Measurements from ENCODE around the gene INMT. TPM values are rescaled to one million over a fixed set of nuclear protein-coding genes. Genes with fewer than 3 reads are reported as not detected.

The INMT gene
- total RNA-seq, 1 experiment from 2014 or later = 3.3 TPM

GRCh38 chr7:30708983-30709382, 43.0 kb upstream of the INMT start:
- H3K9me3 Mint-ChIP-seq (ENCODE audit: unreplicated experiment) = peaks cover 8% of the 10 kb centered on the region
- no peaks in the 10 kb centered on the region for H3K9me3 ChIP-seq
- POLR2A ChIA-PET = no interaction called here
- H3K36me3 Mint-ChIP-seq (ENCODE audit: insufficient read depth, unreplicated experiment) = no peaks in the 10 kb centered on the region
- no peaks in the 10 kb centered on the region for H3K4me1 Mint-ChIP-seq (ENCODE audit: low read depth, unreplicated experiment)
- no peaks in the 10 kb centered on the region for H3K36me3 ChIP-seq (ENCODE audit: control insufficient read depth, insufficient read depth, low read length)
- no peak for TF ChIP-seq CTCF (IDR thresholded peaks at IDR 0.05; ENCODE audit: insufficient read depth in 1 of 2, low read depth in 1 of 2, low read length in 1 of 2, severe bottlenecking in 1 of 2, unreplicated experiment in 1 of 2)
- no peak for DNase-seq
- H3K4me1 ChIP-seq = no peaks in the 10 kb centered on the region
- BruUV-seq (replicated peaks) = no TSS peak
- no peak overlapping the region for H3K4me3 ChIP-seq (ENCODE audit: low read depth, low read length)
- intact Hi-C loops (cut with micrococcal nuclease; ENCODE audit: unreplicated experiment) = no loop called here
- H3K27ac Mint-ChIP-seq (ENCODE audit: unreplicated experiment) = no peak overlapping the region
- CTCF ChIA-PET = no interaction called here
- no peak overlapping the region for H3K4me3 Mint-ChIP-seq (ENCODE audit: unreplicated experiment)
- no peaks in the 10 kb centered on the region for H3K27me3 ChIP-seq (replicated peaks; ENCODE audit: control insufficient read depth, insufficient read depth, low read length)
- H3K27me3 Mint-ChIP-seq (ENCODE audit: insufficient read depth, unreplicated experiment) = peaks cover 7% of the 10 kb centered on the region

- H3K27ac Mint-ChIP-seq (ENCODE audit: unreplicated experiment) = no peak overlapping the region
- intact Hi-C loops (cut with micrococcal nuclease; ENCODE audit: unreplicated experiment) = no loop called here
- no peak overlapping the region for H3K4me3 Mint-ChIP-seq (ENCODE audit: unreplicated experiment)
- CTCF ChIA-PET = no interaction called here
- H3K9me3 Mint-ChIP-seq (ENCODE audit: unreplicated experiment) = peaks cover 14% of the 10 kb centered on the region
- Histone ChIP-seq H3K27me3 (replicated peaks; ENCODE audit: control insufficient read depth, insufficient read depth, low read length) (no peaks in the 10 kb centered on the region), H3K9me3 (no peaks in the 10 kb centered on the region), H3K4me1 (no peaks in the 10 kb centered on the region), H3K36me3 (ENCODE audit: control insufficient read depth, insufficient read depth, low read length) (no peaks in the 10 kb centered on the region), H3K4me3 (ENCODE audit: low read depth, low read length) (no peak overlapping the region)
- POLR2A ChIA-PET = no interaction called here
- H3K36me3 Mint-ChIP-seq (ENCODE audit: insufficient read depth, unreplicated experiment) = no peaks in the 10 kb centered on the region
- H3K4me1 Mint-ChIP-seq (ENCODE audit: low read depth, unreplicated experiment) = no peaks in the 10 kb centered on the region
- TF ChIP-seq CTCF (IDR thresholded peaks at IDR 0.05; ENCODE audit: insufficient read depth in 1 of 2, low read depth in 1 of 2, low read length in 1 of 2, severe bottlenecking in 1 of 2, unreplicated experiment in 1 of 2) = no peak
- H3K27me3 Mint-ChIP-seq (ENCODE audit: insufficient read depth, unreplicated experiment) = peaks cover 7% of the 10 kb centered on the region
- BruUV-seq (replicated peaks) = no TSS peak
- DNase-seq = no peak
These were observed 42.4 kb upstream of the INMT start for GRCh38 chr7:30709549-30709948.

GRCh38 chr7:30710669-30711068, 41.3 kb upstream of the INMT start:
- no peaks in the 10 kb centered on the region for H3K27me3 ChIP-seq (replicated peaks; ENCODE audit: control insufficient read depth, insufficient read depth, low read length)
- no peaks in the 10 kb centered on the region for H3K4me1 ChIP-seq
- H3K4me3 Mint-ChIP-seq (ENCODE audit: unreplicated experiment) = no peak overlapping the region
- H3K4me1 Mint-ChIP-seq (ENCODE audit: low read depth, unreplicated experiment) = no peaks in the 10 kb centered on the region
- no peaks in the 10 kb centered on the region for H3K36me3 ChIP-seq (ENCODE audit: control insufficient read depth, insufficient read depth, low read length)
- ChIA-PET CTCF (no interaction called here), POLR2A (no interaction called here)
- no peaks in the 10 kb centered on the region for H3K9me3 ChIP-seq
- H3K27ac Mint-ChIP-seq (ENCODE audit: unreplicated experiment) = no peak overlapping the region
- BruUV-seq (replicated peaks) = no TSS peak
- H3K9me3 Mint-ChIP-seq (ENCODE audit: unreplicated experiment) = peaks cover 19% of the 10 kb centered on the region
- DNase-seq = no peak
- no peaks in the 10 kb centered on the region for H3K36me3 Mint-ChIP-seq (ENCODE audit: insufficient read depth, unreplicated experiment)
- H3K4me3 ChIP-seq (ENCODE audit: low read depth, low read length) = no peak overlapping the region
- intact Hi-C loops (cut with micrococcal nuclease; ENCODE audit: unreplicated experiment) = no loop called here
- TF ChIP-seq CTCF (IDR thresholded peaks at IDR 0.05; ENCODE audit: insufficient read depth in 1 of 2, low read depth in 1 of 2, low read length in 1 of 2, severe bottlenecking in 1 of 2, unreplicated experiment in 1 of 2) = no peak
- H3K27me3 Mint-ChIP-seq (ENCODE audit: insufficient read depth, unreplicated experiment) = peaks cover 7% of the 10 kb centered on the region

Data from Caco-2 (cell line).